Activated CD8-positive, alpha-beta memory T cell treated with anti-CD3 and anti-CD28 coated beads for 36 hours (primary cell): Measurements from ENCODE around the gene CDC42BPG. TPM values are rescaled to one million over a fixed set of nuclear protein-coding genes. Genes with fewer than 3 reads are reported as not detected.

Experiments
- CTCF ChIA-PET: fragments of 350-600 bp; sonication (Branson Sonifier 250); formaldehyde crosslinking; loops from one replicate; lab custom pipeline; 2021; ENCODE audit warnings: antibody characterized with exemption; lab: Charles Lee
- POLR2A ChIA-PET: fragments of 350-600 bp; sonication (Branson Sonifier 250); formaldehyde crosslinking; loops from one replicate; lab custom pipeline; 2021; ENCODE audit warnings: antibody characterized with exemption; lab: Charles Lee
- total RNA-seq, 2 experiments: library from RNA; stranded (reverse); gene quantifications; one replicate each; pipeline ENCODE4 v1.2.3, GENCODE V29; 2021

The CDC42BPG gene
- total RNA-seq, 2 experiments from 2014 or later: 0.11 to 0.50 TPM

DNA sequence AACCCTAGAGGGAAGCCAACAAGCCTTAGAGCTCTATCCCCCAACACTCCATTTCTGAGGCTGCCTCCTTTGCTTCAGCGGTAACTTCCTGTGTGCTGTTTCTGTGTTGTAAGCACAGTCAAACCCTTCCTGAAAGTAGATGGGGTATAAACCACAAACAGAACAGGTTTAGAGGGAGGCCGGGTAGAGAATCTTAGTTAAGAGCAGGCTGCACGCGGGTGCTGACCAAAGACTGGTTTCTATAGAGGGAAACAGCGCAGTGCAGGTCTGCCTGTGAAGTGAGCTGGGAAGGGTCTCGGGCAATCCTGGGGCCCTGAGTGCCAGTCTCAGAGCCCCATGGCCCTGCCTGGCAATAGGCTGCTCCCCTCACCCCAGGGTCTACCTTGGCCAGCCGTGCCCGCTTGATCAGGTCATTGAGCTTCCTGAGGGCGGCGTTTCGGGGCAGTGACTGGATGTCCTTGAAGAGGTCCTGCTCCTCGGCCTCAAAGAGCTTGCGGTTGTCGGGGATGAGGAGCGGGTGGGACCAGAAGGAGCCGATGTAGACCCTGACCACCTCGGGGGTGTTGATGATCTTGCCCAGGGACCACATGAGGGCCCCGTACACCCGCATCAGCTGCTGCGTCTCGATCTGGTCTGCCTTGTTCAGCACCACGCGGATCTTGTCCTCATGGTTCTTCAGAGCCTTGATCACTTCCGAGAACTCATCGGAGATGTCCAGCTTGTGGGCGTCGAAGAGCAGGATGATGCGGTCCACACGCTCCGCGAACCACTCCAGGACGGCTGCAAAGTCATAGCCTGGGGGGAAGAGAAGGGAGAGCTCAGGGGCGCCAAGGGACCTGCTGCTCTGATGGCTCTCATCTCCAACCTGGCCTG, 15.3 kb upstream of the CDC42BPG start:
- POLR2A ChIA-PET: interaction anchor here (0.5 to 10.0 kb wide), 14 partner anchors 9 to 639 kb away, joined by 3 to 161 read pairs (median 3); partner anchors contain the start of genes EHD1, FAU, MRPL49 and SF1
- CTCF ChIA-PET: interaction anchor here (1.2 to 27.3 kb wide), 6 partner anchors 6 to 112 kb away, joined by 4 to 475 read pairs (median 106); partner anchors contain the start of genes CDC42BPG, EHD1 and MAJIN

DNA sequence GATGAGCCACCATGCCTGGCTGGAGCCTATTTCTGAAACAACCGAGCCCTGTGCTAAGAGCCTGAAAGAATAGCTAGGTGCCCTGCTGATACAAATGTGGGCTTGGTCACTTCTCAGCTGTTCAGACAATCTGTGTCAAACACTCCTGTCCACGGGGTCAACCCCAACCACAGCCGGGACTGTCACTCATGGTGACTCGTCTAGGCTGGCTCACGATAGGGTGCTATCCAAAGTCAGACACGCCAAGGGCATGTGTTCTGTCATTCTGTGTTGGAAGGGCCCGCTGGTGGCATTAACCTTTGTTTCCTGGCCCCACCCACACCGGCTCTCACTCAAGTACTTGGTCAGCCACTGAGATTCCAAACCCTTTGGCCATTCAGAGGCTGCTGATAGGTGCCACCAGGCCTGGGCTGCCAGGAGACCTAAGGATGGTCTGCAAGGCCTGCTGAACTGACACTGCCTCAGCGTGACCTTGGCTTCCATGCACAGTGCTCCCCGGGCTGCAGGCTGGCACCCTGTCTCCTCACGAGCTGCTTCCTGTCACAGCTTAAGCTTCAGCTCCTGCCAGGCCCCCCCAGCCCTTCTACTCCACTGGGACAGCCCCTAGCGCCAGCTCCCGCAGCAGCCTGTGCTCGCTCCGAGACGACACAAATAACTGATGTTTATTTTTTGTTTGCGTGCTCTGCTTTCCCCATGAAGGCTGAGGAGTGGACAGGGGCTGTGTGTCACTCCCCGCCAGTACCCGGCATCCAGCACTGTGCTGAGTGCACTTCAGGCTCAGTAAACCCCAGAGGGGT, 14.2 kb upstream of the CDC42BPG start:
- ChIA-PET CTCF (interaction anchor here (3.8 to 27.3 kb wide), 5 partner anchors 5 to 34 kb away, joined by 33 to 475 read pairs (median 123); partner anchors contain the start of genes CDC42BPG and EHD1), POLR2A (interaction anchor here (0.6 to 10.0 kb wide), 9 partner anchors 8 to 263 kb away, joined by 3 to 161 read pairs (median 5); partner anchors contain the start of genes EHD1, FAU, MRPL49 and SF1)

DNA sequence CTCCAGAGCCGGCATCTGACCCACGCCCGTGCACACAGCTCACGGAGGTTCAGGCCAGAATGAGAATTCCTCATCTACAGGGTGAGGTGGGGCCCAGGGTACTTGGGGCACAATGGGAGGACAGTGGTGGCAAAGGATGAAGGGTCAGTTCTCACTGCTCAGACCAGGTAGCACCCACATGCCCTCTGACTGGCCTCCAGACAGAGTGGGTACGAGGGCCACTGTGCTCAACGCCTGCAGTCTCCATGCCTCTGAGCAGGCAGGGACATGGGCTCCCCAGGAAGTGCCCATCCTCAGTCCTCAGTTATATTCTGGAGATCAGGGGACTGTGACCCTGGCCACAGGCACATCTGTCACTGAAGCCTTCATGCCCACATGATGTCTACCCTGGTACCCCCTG, 13.0 kb upstream of the CDC42BPG start:
- CTCF ChIA-PET: interaction anchor here (0.6 to 27.3 kb wide), 5 partner anchors 7 to 72 kb away, joined by 3 to 475 read pairs (median 123); partner anchors contain the start of genes CDC42BPG and EHD1
- POLR2A ChIA-PET: interaction anchor here (0.6 to 10.0 kb wide), 2 partner anchors 19 to 80 kb away, joined by 3 to 161 read pairs; partner anchors contain the start of gene EHD1

GRCh38 chr11:64856382-64857227, 12.2 kb upstream of the CDC42BPG start:
- ChIA-PET POLR2A (interaction anchor here (1.5 kb wide), 1 partner anchor 8 kb away, joined by 5 read pairs; no protein-coding TSS in a partner anchor), CTCF (interaction anchor here (7.9 to 27.3 kb wide), 4 partner anchors 8 to 36 kb away, joined by 89 to 475 read pairs (median 247); partner anchors contain the start of genes CDC42BPG and EHD1)

DNA sequence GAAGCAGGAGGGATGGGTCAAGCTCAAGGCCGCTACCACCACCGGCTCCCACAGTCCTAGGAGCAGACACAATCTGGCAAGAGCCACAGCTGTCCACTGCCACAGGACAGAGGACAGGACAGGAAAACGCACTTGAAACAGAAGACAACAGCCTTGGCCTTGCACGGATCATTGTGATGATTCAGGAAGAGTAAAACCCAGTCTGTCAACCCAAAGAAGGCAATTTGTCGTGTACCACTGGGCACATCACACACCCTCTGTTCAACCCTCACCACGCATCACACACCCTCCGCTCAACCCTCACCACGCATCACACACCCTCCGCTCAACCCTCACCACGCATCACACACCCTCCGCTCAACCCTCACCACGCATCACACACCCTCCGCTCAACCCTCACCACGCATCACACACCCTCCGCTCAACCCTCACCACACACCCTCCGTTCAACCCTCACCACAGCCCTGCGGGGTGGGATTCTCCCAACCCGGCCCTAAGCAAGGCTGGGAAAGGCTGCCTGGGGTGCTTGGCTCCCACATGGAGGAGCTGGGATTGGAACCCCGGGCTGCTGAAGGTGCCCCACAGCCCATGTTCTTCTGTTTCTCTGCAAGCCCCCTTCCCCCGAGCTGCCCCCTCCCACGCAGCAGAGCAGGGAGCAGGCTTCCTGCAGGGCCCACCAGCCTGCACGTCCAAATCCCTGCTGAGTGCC, 11.3 kb upstream of the CDC42BPG start:
- CTCF ChIA-PET: interaction anchor here (7.9 to 27.3 kb wide), 4 partner anchors 9 to 37 kb away, joined by 89 to 475 read pairs (median 247); partner anchors contain the start of genes CDC42BPG and EHD1
- POLR2A ChIA-PET: interaction anchor here (1.1 to 1.5 kb wide), 3 partner anchors 8 to 13 kb away, joined by 5 to 7 read pairs (median 5); no protein-coding TSS in a partner anchor

DNA sequence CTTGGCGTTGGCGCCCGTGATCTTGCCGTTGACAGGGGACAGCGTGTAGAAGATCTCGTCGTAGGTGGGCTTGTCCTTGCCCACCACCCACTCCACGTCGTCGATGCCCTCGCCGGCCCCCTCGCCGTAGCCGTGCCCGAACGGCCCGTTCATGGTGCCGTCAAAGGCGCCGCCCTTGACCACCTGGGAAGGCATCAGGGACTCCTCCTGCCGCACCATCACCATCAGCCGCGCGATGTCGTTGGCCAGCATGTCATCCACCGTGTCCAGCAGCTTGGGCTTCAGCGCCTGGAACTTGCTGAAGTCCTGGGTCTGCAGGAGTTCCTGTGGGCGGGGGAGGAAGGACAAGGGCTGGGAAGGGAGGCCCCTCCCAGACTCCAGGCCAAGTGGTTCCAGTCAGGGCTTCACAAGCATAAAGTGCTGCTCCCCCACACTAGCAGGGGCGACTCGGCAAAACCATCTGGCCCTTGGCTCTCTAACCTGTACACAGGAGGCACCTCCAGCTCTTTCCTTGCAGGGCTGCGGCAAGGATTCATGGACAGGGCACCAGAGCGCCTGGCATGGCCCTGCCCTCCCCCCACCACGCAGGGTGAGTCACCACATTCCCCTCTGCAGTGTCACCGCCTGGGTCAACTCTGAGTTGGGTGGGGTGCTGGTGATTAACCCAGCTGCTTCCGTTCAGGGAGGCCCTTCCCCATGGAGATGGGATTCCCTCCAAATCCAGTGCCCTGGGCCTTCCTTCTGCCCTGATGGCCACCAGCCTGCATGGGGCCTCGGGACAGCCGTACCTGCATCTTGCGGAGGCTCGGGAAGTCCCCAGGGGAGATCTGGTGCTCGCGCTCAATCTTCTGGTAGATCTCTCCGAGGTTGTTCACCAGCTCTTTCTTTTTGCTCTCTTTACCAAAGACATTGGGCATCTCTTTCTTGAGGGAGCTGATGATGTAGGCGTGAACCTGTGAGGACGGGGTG, 10.4 kb upstream of the CDC42BPG start:
- CTCF ChIA-PET: interaction anchor here (1.9 to 27.3 kb wide), 5 partner anchors 8 to 38 kb away, joined by 7 to 475 read pairs (median 123); partner anchors contain the start of genes CDC42BPG and EHD1
- POLR2A ChIA-PET: interaction anchor here (0.9 to 1.5 kb wide), 4 partner anchors 9 to 23 kb away, joined by 3 to 7 read pairs (median 5); partner anchors contain the start of gene EHD1

GRCh38 chr11:64854157-64854533, 9.7 kb upstream of the CDC42BPG start:
- POLR2A ChIA-PET: interaction anchor here (1.2 to 1.5 kb wide), 3 partner anchors 12 to 24 kb away, joined by 6 to 7 read pairs (median 7); partner anchors contain the start of gene EHD1
- CTCF ChIA-PET: interaction anchor here (1.9 to 27.3 kb wide), 4 partner anchors 9 to 39 kb away, joined by 7 to 475 read pairs (median 230); partner anchors contain the start of genes CDC42BPG and EHD1

- POLR2A ChIA-PET: interaction anchor here (0.9 to 1.8 kb wide), 6 partner anchors 8 to 31 kb away, joined by 3 to 7 read pairs (median 6); partner anchors contain the start of gene EHD1
- CTCF ChIA-PET: interaction anchor here (1.3 to 27.3 kb wide), 5 partner anchors 9 to 259 kb away, joined by 4 to 475 read pairs (median 89); partner anchors contain the start of genes CDC42BPG and EHD1
Observed at GRCh38 chr11:64853709-64854108, 9.3 kb upstream of the CDC42BPG start.

- ChIA-PET POLR2A (interaction anchor here (0.9 to 1.8 kb wide), 6 partner anchors 8 to 32 kb away, joined by 3 to 7 read pairs (median 6); partner anchors contain the start of gene EHD1), CTCF (interaction anchor here (1.3 to 27.3 kb wide), 5 partner anchors 8 to 260 kb away, joined by 4 to 475 read pairs (median 89); partner anchors contain the start of genes CDC42BPG and EHD1)
Observed at GRCh38 chr11:64852804-64853509, 8.5 kb upstream of the CDC42BPG start.

DNA sequence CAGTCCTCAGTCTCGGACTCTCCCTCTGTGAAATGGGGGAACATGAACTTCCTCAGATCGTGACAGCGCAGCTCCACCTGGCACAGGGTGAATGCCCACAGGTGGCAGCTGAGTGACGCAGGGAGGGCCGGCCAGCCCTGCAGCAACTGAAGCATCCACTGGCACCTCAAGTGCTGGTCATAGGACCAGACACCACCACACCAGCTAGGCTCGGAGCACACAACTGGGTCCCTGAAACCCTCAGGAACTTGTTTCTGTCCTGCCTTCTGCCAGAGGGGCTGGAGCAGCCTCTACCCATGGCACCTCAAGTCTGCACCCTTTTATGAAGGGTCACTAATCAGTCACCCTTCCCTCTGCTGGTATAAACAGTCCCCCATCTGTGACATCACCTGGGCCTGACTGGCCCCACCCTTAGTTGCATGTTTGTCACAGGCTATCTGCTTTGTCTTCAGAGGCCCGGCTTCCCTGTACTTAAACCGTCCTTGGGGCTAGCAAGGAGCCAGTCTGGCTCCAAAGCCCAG, 7.4 kb upstream of the CDC42BPG start:
- POLR2A ChIA-PET: interaction anchor here (0.6 to 1.8 kb wide), 6 partner anchors 8 to 42 kb away, joined by 3 to 6 read pairs (median 4); no protein-coding TSS in a partner anchor
- CTCF ChIA-PET: interaction anchor here (2.0 to 27.3 kb wide), 4 partner anchors 13 to 162 kb away, joined by 5 to 475 read pairs (median 230); partner anchors contain the start of genes ARL2 and EHD1

GRCh38 chr11:64850979-64851567, 6.6 kb upstream of the CDC42BPG start:
- POLR2A ChIA-PET: interaction anchor here (0.6 to 4.4 kb wide), 8 partner anchors 9 to 43 kb away, joined by 3 to 20 read pairs (median 4); partner anchors contain the start of gene EHD1

DNA sequence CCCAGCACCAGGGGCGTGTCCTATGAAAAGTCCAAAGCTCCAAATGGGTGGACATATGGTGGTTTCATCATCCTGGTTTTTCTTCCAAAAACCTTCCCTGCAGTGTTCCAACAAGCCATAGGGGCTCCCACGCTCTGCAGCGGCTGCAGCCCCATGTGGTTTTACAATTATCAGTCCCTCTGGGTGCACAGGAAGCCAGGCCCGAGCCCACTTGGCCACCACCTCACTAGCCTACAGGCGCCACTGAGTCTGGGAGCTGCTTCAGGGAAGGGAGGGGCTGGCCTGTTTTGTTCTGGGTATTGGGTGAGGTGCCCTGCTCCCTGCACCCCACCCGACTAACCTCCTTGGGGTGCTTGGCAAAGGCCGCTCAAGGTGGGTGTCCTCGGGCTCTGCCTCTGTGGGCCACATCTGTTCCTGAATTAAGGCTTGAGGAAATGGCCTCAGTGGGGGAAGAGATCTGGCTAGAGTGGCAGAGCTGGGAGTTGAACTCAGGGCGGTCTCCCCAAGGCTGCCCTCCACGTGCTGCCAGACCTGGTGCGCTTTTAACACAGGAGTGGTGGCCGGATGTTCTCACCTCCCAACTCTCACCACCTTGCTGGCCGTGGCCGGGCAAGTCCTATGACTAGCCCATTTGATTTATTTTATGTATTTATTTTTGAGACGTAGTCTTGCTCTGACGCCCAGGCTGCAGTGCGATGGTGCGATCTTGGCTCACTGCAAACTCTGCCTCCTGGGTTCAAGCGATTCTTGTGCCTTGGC, 5.3 kb upstream of the CDC42BPG start:
- ChIA-PET CTCF (interaction anchor here (0.7 to 27.3 kb wide), 11 partner anchors 10 to 262 kb away, joined by 3 to 475 read pairs (median 28); partner anchors contain the start of genes ARL2 and EHD1), POLR2A (interaction anchor here (0.6 to 4.4 kb wide), 4 partner anchors 10 to 29 kb away, joined by 4 to 20 read pairs (median 4); partner anchors contain the start of gene EHD1)

More at GRCh38 chr11:64850979-64851567, 6.6 kb upstream of the CDC42BPG start:
- CTCF ChIA-PET: interaction anchor here (2.0 to 27.3 kb wide), 4 partner anchors 14 to 163 kb away, joined by 5 to 475 read pairs (median 230); partner anchors contain the start of genes ARL2 and EHD1
